HG02852 (cell line): ENCODE results near the gene SIAH3.
"Not testable (repeated sequence)": the region's sequence is repeated elsewhere in the genome, so short reads cannot be mapped to it uniquely, and the experiment has no call there.

ENCODE experiments used
- ATAC-seq: cut with Tn5 transposase; IDR thresholded peaks from one replicate; pipeline ENCODE4 v1.9.1; 2021; ENCODE audit warnings: mild to moderate bottlenecking, moderate library complexity; ENCODE audit not compliant: unreplicated experiment

Gene SIAH3

GRCh38 chr13:45784755-45785675 is 66.5 kb downstream of the SIAH3 start:
- ATAC-seq, result no peak

- ATAC-seq, result no peak
Observed at GRCh38 chr13:45783346-45784043, 68.1 kb downstream of the SIAH3 start.

GRCh38 chr13:45782327-45783045 is 69.1 kb downstream of the SIAH3 start:
- ATAC-seq, result no peak

- no peak for ATAC-seq
Observed at GRCh38 chr13:45781553-45782326, 69.8 kb downstream of the SIAH3 start.

- ATAC-seq, result no peak
Observed at GRCh38 chr13:45779901-45780300, 71.7 kb downstream of the SIAH3 start.

GRCh38 chr13:45778882-45779281 is 72.7 kb downstream of the SIAH3 start:
- ATAC-seq, result no peak

- ATAC-seq, result no peak
Observed at GRCh38 chr13:45776748-45777147, 74.8 kb downstream of the SIAH3 start.

GRCh38 chr13:45775401-45775963 is 76.1 kb downstream of the SIAH3 start:
- no peak for ATAC-seq

- ATAC-seq, result no peak
Observed at GRCh38 chr13:45773944-45774343, 77.6 kb downstream of the SIAH3 start.

GRCh38 chr13:45773236-45773635 is 78.3 kb downstream of the SIAH3 start:
- ATAC-seq, result no peak

GRCh38 chr13:45770886-45771285 is 80.7 kb downstream of the SIAH3 start:
- no peak for ATAC-seq

- no peak for ATAC-seq
Observed at GRCh38 chr13:45768656-45769479, 82.7 kb downstream of the SIAH3 start.

GRCh38 chr13:45765464-45765863 is 86.1 kb downstream of the SIAH3 start:
- ATAC-seq, result no peak

GRCh38 chr13:45763419-45763818 is 88.1 kb downstream of the SIAH3 start:
- no peak for ATAC-seq

GRCh38 chr13:45757589-45757988 is 94.0 kb downstream of the SIAH3 start:
- not testable (repeated sequence) for ATAC-seq

GRCh38 chr13:45756498-45756897 is 95.1 kb downstream of the SIAH3 start:
- not testable (repeated sequence) for ATAC-seq

- no peak for ATAC-seq
Observed at GRCh38 chr13:45752510-45752909, 99.0 kb downstream of the SIAH3 start.

- no peak for ATAC-seq
Observed at GRCh38 chr13:45751885-45752284, 99.7 kb downstream of the SIAH3 start.

- no peak for ATAC-seq
Observed at GRCh38 chr13:45750566-45750965, 101.0 kb downstream of the SIAH3 start.
